HG02884 (cell line): ENCODE results near the gene TCAIM.
"Not testable (repeated sequence)": the region's sequence is repeated elsewhere in the genome, so short reads cannot be mapped to it uniquely, and the experiment has no call there.

ENCODE experiments used
- ATAC-seq: cut with Tn5 transposase; IDR thresholded peaks from one replicate; pipeline ENCODE4 v1.9.1; 2021; ENCODE audit warnings: mild to moderate bottlenecking, moderate library complexity; ENCODE audit not compliant: unreplicated experiment

TCAIM gene

GRCh38 chr3:44343421-44343820 is 4.9 kb downstream of the TCAIM start:
- no peak for ATAC-seq

- not testable (repeated sequence) for ATAC-seq
Observed at GRCh38 chr3:44346590-44346989, 8.0 kb downstream of the TCAIM start.

GRCh38 chr3:44348993-44349392 is 10.4 kb downstream of the TCAIM start:
- no peak for ATAC-seq

- ATAC-seq: no peak
Observed at GRCh38 chr3:44353355-44353924, 14.9 kb downstream of the TCAIM start.

GRCh38 chr3:44355362-44356033 is 16.9 kb downstream of the TCAIM start:
- no peak for ATAC-seq

GRCh38 chr3:44359146-44359751 is 20.7 kb downstream of the TCAIM start:
- ATAC-seq: no peak

GRCh38 chr3:44363591-44363990 is 25.0 kb downstream of the TCAIM start:
- no peak for ATAC-seq

GRCh38 chr3:44365952-44366351 is 27.4 kb downstream of the TCAIM start:
- ATAC-seq: no peak

GRCh38 chr3:44375450-44375849 is 36.9 kb downstream of the TCAIM start:
- ATAC-seq: no peak

GRCh38 chr3:44387404-44387803 is 48.8 kb downstream of the TCAIM start:
- ATAC-seq: no peak

- no peak for ATAC-seq
Observed at GRCh38 chr3:44392489-44392888, 53.9 kb downstream of the TCAIM start.

GRCh38 chr3:44395714-44396113 is 57.1 kb downstream of the TCAIM start:
- ATAC-seq: no peak

- no peak for ATAC-seq
Observed at GRCh38 chr3:44396200-44397171, 57.9 kb downstream of the TCAIM start.

- ATAC-seq: not testable (repeated sequence)
Observed at GRCh38 chr3:44398271-44398670, 59.7 kb downstream of the TCAIM start.

- ATAC-seq: no peak
Observed at GRCh38 chr3:44398853-44399252, 60.3 kb downstream of the TCAIM start.

- ATAC-seq: no peak
Observed at GRCh38 chr3:44400771-44401170, 62.2 kb downstream of the TCAIM start.

- ATAC-seq: no peak
Observed at GRCh38 chr3:44402548-44402947, 64.0 kb downstream of the TCAIM start.

GRCh38 chr3:44409640-44410410 is 71.3 kb downstream of the TCAIM start:
- no peak for ATAC-seq

- ATAC-seq: no peak
Observed at GRCh38 chr3:44411031-44411645, 72.6 kb downstream of the TCAIM start.

GRCh38 chr3:44412365-44412764 is 73.8 kb downstream of the TCAIM start:
- ATAC-seq: no peak
